ENCODE measurements around the gene ZNF619.

ZNF619 gene

GRCh38 chr3:40524568-40525285 is 47.8 kb downstream of the ZNF619 start, which contains the start of gene ZNF621:
Gene ZNF621, plus strand, starts transcription at chr3:40524960. Its CDS starts 881 bp downstream, at chr3:40525841.
- in situ Hi-C loops (cut with MboI; ENCODE audit: low sequenced_read_pairs): no loop called here

- in situ Hi-C loops (cut with MboI; ENCODE audit: low sequenced_read_pairs): no loop called here
Measured at GRCh38 chr3:40528426-40528825, 51.5 kb downstream of the ZNF619 start.

GRCh38 chr3:40532252-40532651 is 55.3 kb downstream of the ZNF619 start:
- in situ Hi-C loops (cut with MboI; ENCODE audit: low sequenced_read_pairs): no loop called here

- in situ Hi-C loops (cut with MboI; ENCODE audit: low sequenced_read_pairs): no loop called here
Measured at GRCh38 chr3:40534283-40534682, 57.4 kb downstream of the ZNF619 start.

Measured in HL-60/S4 (cell line).